A673 (cell line): ENCODE results near the gene PUDP.

Source experiments
- CTCF ChIP-seq: fragments of 300-800, 200-600 bp; sonication (generic); conservative IDR thresholded peaks from 2 replicates; pipeline ENCODE4 v1.5.1; 2017; ENCODE audit warnings: low read depth, mild to moderate bottlenecking, antibody characterized with exemption, low read length, moderate library complexity, mixed read lengths
- EZH2 ChIP-seq: fragments of 200-600 bp; sonication (generic); IDR thresholded peaks from 2 replicates; pipeline ENCODE4 v1.6.1; 2017; ENCODE audit warnings: borderline replicate concordance, low read depth, mild to moderate bottlenecking, mixed read lengths, antibody characterized with exemption, low read length; ENCODE audit not compliant: poor library complexity, severe bottlenecking

- TF ChIP-seq CTCF (no peak), EZH2 (no peak)
Observed at GRCh38 chrX:7120878-7121219, 27.1 kb downstream of the PUDP start.
